ENCODE results near the gene NELFB.
A peak's percentile ranks its signal among the peaks of the same experiment; 100 is the strongest.

NELFB gene

GRCh38 chr9:137305060-137305797, 50.1 kb downstream of the NELFB start:
- peak; percentile 46 for DNase-seq

- no peak for DNase-seq
Observed at GRCh38 chr9:137305798-137306065, 50.6 kb downstream of the NELFB start.

GRCh38 chr9:137306066-137306849, 51.1 kb downstream of the NELFB start:
- no peak for DNase-seq

GRCh38 chr9:137306850-137307254, 51.7 kb downstream of the NELFB start:
- no peak for DNase-seq

- DNase-seq = peak; percentile 12
Observed at GRCh38 chr9:137307255-137308056, 52.3 kb downstream of the NELFB start.

- no peak for DNase-seq
Observed at GRCh38 chr9:137308057-137308619, 53.0 kb downstream of the NELFB start.

- no peak for DNase-seq
Observed at GRCh38 chr9:137309368-137310188, 54.5 kb downstream of the NELFB start.

GRCh38 chr9:137310189-137311052, 55.3 kb downstream of the NELFB start:
- no peak for DNase-seq

GRCh38 chr9:137311171-137311985, 56.3 kb downstream of the NELFB start:
- DNase-seq = no peak

- DNase-seq = no peak
Observed at GRCh38 chr9:137311986-137312851, 57.1 kb downstream of the NELFB start.

- DNase-seq = no peak
Observed at GRCh38 chr9:137312852-137313325, 57.8 kb downstream of the NELFB start.

GRCh38 chr9:137313326-137313936, 58.3 kb downstream of the NELFB start:
- no peak for DNase-seq

- DNase-seq = no peak
Observed at GRCh38 chr9:137313956-137314560, 58.9 kb downstream of the NELFB start.

GRCh38 chr9:137314561-137315560, 59.7 kb downstream of the NELFB start:
- no peak for DNase-seq

GRCh38 chr9:137315581-137316011, 60.5 kb downstream of the NELFB start:
- no peak for DNase-seq

- no peak for DNase-seq
Observed at GRCh38 chr9:137316012-137316981, 61.2 kb downstream of the NELFB start.
